Hippocampal formation (tissue), 2 donors: ENCODE data around the gene PIK3R5.

ENCODE experiments used
- DNase-seq, 2 donors: peaks; one replicate each; lab custom pipeline; 2025; lab: John Stamatoyannopoulos, UW

Gene PIK3R5

GRCh38 chr17:8832711-8833352, 132.7 kb downstream of the PIK3R5 start:
- DNase-seq = no peak

- no peak for DNase-seq
Observed at GRCh38 chr17:8831234-8831849, 134.2 kb downstream of the PIK3R5 start.

GRCh38 chr17:8830141-8830540, 135.4 kb downstream of the PIK3R5 start:
- no peak for DNase-seq

DNA sequence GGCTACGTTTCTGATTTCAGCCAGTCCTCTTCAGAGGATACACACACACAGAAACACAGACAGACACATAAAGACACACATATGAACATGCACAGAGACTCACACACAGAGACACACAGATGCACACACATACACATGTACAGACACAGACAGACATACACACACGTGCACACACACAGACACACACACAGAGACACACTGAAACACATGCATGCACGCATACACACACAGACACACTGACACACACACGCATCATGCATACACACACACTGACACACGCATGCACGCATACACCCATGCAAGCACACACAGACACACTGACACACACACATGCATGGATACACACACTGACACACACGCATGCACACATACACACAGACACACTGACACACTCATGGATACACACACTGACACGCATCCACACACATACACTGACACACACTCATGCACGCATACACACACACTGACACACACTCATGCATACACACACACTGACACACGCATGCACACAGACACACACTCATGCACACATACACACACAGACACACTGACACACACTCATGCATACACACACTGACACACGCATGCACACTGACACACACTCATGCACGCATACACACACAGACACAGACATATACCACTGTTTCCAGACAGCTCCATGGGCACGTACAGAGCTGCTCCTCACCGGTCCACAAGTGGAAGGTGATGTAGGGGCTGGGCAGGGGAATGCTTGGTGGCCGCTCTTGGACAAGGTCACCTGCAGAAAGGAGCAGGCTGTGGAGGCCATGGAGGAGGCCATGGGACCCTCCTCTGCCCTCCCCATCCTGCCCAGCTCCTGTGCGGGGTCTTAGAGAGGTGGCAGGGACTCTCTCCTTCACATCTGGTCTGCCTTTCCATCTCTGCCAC, 136.2 kb downstream of the PIK3R5 start:
- no peak for DNase-seq
